HK-2 (cell line): ENCODE results near the gene ERCC6L2.

Experiments
- DNase-seq: peaks from one replicate; pipeline ENCODE4 v3.0.0-alpha.2; 2018; ENCODE audit not compliant: unreplicated experiment

Gene ERCC6L2

DNA sequence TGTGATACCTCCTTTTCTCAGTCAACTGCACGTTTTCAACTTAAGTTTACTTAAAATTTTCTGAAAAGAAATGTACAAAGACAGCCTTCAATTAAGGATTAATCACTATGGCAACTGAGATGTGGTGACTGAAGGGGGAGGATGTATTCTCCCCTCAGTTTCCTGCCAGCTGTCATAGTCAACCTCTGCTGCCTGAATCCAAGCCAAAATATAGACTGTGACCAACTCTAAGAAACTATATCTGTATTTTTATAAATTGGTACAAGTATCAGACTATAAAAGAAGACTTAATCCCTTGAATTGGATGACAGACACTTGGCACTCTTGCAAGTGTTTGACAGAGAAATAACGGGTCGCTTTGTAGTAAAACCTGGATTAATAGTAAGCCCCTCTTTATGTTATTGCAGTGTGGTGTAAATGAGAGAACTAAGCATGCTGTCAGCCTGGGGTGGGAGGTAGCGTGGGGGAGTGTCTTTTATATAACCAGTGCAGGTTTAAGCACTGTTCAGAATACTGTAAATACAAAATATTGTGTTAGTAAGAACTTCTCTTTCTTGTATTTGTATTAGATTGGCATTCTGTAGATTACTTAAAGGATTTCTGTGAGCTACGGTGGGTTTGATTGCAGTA is 106.4 kb downstream of the ERCC6L2 start:
- DNase-seq = no peak

DNA sequence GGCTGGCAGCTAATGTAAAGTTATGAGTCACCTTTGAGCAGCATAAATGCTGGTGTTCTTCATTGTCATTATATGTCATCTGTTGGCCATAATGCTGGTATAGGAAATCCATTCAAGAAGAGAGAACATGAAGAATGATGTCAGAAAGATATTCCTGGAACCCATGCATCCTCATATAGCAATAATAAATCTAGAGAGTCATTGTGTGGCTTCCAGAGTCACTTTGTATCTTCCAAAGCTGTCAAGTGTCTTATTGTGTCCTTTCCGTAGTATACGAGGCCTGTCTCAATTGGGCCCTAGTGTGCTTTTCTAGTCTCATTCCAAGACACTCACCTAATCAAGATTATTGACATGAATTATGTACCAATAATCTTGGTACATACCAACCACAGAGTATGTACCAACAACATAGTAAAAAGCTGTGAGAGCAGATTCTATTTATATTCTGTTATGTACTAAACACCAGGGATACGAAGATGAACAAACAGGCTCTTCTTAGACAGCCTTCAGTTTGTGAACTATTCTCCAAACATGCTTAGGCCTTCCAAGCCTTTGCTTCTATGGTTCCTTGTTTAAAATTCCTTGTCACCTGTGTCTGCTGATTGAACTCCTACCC is 110.1 kb downstream of the ERCC6L2 start:
- no peak for DNase-seq

DNA sequence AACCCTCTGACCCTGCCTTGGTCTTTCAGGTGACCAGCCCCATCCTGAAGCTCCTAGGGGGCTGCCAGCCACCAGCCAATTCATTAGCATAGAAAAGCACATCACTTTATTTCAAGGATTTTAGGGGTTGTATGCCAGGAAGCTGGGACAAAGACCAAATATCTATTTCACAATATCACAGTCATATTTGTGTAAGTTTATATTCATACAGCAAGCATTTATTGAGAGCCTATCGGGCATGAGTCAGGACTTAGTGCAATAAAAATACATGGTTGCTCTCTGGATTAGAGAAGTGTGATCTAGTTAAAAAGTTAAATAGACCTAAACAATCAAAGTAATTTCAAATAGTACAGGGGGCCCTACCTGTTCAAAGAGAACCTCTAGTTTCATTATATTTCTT is 113.8 kb downstream of the ERCC6L2 start:
- DNase-seq = no peak

DNA sequence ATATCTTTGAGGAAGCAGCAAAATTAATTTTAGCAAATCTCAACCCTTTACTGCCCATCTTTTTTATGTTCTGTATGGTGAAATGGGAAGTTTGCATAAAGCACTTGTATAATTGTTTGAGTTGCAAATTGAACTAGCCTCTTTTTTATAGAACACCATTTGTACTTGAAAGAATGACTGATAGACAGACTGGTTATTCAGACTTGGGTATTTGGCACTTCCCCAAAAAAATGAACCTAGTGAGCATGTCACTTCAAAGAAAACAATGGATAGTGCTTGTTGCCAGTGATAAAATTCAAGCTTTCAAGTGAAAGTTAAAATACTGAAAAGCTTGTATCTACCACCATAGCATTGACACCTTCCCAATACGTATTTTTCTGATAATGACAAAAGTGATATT is 115.8 kb downstream of the ERCC6L2 start:
- no peak for DNase-seq

DNA sequence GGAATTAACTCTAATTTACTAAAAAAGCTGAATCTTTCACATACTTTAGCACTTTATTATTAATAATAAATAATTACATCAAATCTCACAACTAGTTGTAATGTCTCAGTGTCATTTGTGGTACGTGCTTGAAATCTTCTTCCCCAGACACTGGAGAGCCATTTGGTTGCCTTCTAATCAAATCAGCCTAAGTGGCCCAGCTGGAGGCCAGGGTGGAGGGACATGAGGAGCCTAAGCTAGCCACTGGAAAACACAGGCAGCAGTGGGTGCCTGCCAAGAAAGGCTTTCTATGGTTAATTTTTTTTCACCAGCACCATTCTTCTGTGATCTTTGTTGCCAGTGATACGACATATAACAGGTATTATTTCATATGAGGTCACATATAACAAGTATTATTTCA is 117.0 kb downstream of the ERCC6L2 start:
- DNase-seq = no peak

DNA sequence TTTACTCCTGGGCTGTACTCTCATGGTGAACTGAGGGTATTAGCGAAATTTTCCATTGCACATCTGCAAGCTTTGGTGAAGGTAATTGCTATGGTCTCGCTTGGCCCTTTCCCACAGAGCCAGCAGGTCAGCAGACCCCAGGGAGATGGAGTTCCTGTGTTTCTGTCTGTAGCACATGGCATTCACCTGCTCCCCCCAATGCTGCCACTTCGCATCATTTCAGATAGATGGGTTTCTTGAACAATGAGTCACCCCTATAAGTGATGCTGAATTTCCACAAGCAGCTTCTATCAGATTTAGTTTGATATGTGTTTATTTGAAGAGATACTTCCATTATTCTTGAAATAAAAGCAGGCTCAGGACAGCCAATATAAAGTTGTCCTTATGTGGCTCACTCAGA is 117.8 kb downstream of the ERCC6L2 start:
- no peak for DNase-seq

DNA sequence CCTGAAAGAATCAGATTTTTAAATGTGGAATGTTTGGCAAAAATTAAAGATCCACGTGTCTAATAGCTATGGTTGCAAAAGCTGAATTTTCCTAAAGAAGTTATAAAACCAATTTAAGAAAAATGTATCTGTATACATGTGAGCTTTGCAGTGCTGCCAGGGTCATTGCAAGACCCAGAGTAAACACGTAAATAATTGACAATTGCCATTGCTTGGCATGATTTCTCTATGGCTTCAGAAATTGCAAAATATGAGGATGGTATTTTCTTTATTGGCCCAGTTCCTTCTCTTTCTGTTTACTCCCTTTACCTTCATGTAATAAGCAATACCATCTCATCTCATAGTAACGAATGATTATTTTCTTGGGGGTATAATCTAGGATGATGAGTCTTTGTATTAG is 123.9 kb downstream of the ERCC6L2 start:
- no peak for DNase-seq

DNA sequence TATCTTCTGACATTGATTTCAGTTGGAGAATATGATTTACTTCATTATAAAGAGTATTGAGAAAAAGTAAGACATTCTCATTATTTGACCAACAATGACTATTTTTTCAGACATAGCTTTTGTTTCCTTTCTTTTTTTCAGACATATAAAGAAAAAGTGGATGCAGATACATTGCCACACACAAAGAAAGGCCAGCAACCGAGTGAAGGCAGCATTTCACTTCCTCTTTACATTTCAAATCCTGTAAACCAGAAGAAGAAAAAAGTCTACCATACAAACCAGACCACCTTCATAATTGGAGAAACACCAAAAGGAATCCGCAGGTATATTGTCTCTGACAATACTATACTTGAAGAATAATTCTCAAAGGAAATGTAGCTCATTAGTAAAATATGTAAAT is 128.9 kb downstream of the ERCC6L2 start:
- DNase-seq = no peak

DNA sequence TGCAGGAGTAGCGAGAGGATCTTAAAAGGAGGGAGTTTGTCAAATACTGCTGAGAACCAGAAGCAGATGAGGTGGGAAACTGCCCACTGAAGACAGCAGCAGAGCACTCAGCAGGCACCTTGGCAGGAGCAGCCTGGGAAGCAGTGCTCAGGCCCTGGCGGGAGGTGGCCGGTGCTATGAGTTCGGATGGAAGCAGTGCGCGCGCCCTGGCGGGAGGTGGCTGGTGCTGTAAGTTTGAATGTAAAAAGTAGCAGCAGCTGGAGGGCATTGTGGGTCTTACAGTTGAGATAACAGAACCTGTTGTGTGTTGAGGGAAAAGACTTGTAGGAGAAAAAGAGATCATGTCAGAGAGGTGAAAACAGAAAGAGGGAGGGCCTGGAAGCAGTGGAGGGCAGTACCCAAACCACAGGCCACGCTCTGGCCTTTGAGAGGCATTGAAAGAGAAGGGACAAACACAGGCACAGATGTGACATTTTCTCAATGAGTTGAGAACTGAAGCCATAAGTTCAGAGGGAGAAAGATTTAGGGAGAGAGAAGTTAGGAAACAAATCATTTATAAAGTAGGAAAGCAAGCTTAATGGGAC is 130.9 kb downstream of the ERCC6L2 start:
- DNase-seq = no peak

DNA sequence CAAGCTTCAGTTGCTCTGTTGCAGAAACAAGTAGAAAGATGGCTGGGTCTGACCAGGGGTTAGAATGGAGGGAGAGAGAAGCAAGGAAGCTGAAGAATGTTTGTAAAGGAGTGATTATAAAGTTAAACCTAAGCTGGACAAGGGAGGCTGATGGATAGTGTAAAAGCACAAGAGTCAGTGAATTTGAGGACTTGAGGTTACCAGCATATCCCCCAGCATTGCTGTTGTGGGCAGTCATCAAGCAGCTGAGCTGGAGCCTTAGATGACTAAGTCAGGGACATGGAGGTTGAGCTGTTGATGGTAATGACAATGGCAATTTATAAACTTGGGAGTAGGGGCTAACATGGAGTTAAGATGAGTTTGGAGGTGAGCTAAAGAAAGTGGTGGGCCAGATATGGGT is 131.5 kb downstream of the ERCC6L2 start:
- peak; percentile 13 for DNase-seq

DNA sequence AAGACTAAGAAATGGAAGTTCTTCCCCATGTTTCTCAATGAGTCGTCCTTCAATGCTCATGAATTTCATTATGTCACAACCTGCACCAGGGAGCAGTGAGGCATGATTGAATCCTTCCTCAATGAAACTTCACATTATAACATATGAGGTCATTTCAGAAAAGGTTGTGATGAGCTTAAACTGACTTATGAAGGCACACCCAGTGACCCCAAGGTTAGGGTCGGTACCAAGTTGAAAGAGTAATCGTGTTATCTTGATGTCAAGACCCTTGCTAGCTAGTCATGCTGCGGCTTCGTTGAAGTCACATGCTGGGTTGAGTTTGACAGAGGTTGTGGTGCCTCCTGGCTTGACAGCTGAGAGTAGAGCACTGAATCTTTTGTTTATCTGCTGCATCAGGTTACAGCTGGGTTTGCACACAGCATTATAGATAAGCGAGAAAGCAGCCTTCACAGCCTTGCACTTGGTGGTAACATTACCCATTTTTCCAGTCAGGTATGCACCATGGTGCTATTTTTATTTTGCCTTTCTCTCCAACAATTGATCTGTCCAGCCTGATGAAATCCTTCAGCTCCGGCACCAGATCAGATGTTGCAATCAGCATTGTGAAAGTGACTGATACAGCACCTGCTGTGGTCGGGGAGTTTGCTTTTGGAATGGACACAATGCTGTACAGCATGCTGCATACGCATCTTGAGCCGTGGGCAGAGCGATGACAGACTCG is 133.2 kb downstream of the ERCC6L2 start:
- no peak for DNase-seq

DNA sequence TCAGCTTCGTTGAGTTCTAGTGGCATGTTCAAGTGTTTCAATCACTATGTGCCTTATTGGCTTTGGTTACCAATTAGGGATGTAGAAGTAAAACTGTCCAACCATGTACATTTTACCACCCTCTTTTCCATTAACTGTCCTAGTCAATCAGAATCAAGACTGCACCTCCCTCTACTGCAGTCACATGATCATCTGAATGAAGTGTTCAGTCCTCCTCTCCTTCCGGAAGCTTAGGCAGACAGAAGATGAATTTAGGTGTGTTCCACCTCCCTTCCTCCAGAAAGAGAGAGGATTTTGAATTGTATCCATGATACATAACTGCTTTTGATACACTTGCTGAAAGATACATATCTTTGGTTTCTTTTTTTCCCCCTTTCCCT is 133.7 kb downstream of the ERCC6L2 start:
- no peak for DNase-seq

DNA sequence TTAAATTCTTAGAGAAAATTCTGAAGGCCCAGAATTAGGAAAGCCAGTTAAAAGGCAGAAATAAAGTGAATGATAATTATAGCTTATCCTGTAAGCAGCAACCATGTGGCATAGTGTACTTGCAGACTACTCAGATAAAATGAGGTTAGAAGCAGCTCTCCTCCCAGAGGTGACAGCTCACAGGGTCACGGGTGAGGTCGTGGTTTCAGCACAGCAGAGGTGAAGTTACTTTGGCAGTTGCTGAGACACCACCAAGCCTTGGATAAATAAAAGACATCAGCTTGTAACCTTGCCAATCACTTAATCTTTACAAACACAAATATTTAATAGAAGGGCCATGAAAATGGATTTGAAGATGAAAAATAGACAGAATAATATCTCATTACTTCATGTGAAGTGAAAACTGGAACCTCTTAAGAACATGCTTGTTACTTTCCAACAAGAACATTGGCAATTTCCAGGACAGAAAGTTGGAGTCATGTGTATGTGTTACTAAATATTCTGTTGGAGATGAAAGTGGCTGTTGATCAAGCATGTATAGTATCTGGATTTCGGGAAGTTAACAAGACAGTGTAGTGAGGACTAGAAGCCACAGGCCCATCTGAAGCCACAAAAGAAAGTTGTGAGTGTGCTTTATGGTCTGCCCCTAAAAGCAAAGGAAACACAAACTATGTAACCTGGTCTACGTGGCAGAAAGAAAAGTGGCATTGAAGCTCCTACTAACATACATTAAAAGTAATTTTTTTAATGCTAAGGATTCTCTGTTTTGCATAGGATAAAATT is 134.4 kb downstream of the ERCC6L2 start:
- no peak for DNase-seq

DNA sequence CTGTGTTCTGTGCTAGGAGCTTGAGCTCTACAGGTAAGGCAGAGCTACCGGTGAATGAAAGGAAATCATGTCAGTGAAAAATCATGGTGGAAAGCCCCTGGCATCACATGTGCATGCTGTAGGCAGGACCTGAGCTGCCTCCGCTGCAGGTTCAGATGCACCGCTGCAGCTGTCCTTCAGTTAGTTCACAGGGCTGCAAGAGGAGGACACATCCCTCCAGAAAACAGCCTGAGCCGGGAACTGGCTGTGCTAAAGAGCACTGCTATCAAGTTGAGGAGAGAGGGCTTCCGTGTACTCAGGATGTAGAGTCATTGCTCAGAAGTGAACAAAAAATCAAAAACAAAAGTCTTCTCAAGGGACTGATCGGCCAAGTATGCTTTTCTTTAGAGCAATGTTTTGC is 138.6 kb downstream of the ERCC6L2 start:
- no peak for DNase-seq

DNA sequence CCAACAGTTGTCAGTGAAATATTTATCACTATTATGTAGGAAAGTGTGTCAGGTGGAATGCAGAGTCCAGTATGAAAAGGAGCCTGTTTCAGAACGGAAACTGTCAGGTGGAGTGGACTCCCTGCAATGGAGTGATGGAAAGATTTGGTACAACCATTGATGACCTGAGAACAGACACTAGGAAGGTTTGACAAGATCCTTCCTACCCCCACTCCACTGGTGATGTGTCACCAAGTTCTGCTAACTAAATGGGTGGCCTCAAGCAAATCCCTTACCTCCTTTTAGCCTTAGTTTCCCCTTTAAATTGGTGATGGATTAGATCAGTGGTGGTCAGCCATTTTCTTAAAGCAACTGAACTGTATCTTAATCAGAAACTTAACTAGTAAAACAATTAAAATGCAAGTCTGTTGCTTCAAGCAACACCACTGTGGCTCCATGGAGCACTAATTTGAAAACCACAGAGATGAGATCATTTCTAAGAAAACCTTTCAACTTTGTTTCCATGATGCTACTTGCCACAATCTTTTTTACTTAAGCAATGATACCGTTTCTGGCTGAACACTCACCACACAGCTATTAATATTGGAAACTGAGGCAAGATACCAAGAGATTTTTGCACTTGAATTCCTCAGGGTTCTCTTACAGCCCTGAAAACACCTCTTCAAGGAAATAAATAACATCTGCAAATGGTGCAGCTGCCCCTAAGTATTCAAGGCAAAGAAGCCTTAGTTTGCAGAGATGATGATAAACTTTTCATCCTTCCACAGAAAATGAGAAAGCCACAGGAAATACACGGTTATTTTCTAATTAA is 140.6 kb downstream of the ERCC6L2 start:
- DNase-seq = no peak
